Adrenal gland (tissue), 12 donors: Measurements from ENCODE around the gene SHBG. TPM values are rescaled to one million over a fixed set of nuclear protein-coding genes. Genes with fewer than 3 reads are reported as not detected.
A peak's percentile ranks its signal among the peaks of the same experiment; 100 is the strongest.

Source experiments
- DNase-seq, 7 donors: peaks; one replicate each; pipeline ENCODE4 v3.0.0-alpha.2; 2019 to 2020
- H3K27ac ChIP-seq, 5 donors: fragments of 200-600 bp; sonication (generic) in 4 of 5; 1 replicate in 3 of 5; 2 replicates in 2 of 5; pipeline versions ENCODE4 v1.5.1 to v1.8.0; 2016 to 2020; ENCODE audit warnings: mild to moderate bottlenecking in 1 of 5
- H3K27me3 ChIP-seq: fragments of 200-600 bp; 2 replicates; pipeline ENCODE4 v1.8.0; 2021
- H3K36me3 ChIP-seq, 2 donors: fragments of 200-600 bp; replicated peaks in 1 of 2; 1 replicate in 1 of 2; 2 replicates in 1 of 2; pipeline versions ENCODE4 v1.5.1 to v1.8.0; 2018 to 2022
- H3K4me1 ChIP-seq, 2 donors: fragments of 200-600 bp; replicated peaks in 1 of 2; 1 replicate in 1 of 2; 2 replicates in 1 of 2; pipeline versions ENCODE4 v1.5.1 to v1.8.0; 2018 to 2021
- H3K4me3 ChIP-seq, 4 donors: fragments of 200-600 bp; sonication (generic) in 3 of 4; one replicate each; pipeline ENCODE4 v1.5.1; 2016 to 2018
- H3K9me3 ChIP-seq, 3 donors: fragments of 200-600 bp; sonication (generic) in 1 of 3; replicated peaks in 1 of 3; 1 replicate in 2 of 3; 2 replicates in 1 of 3; pipeline versions ENCODE4 v1.5.1 to v1.8.0; 2016 to 2021
- CTCF ChIP-seq, 6 experiments: fragments of 450-650 bp in 4 of 6; fragments of 200-600 bp in 2 of 6; sonication (generic) in 1 of 6; IDR thresholded peaks; 1 replicate in 5 of 6; 2 replicates in 1 of 6; pipeline versions ENCODE4 v1.5.1 to v1.8.0; 2016 to 2021; ENCODE audit warnings: antibody characterized with exemption in 6 of 6, mild to moderate bottlenecking in 2 of 6, moderate library complexity in 1 of 6
- POLR2A ChIP-seq, 2 donors: fragments of 450-650 bp; IDR thresholded peaks; one replicate each; pipeline ENCODE4 v1.6.1; 2017; ENCODE audit warnings: antibody characterized with exemption in 2 of 2, mild to moderate bottlenecking in 2 of 2, moderate library complexity in 1 of 2
- WGBS, 4 donors: extraction: QIAGEN DNeasy Blood & Tissue Kit in 2 of 4; methylation state at CpG; one replicate each; pipeline versions ENCODE4 v1.1.5 to v1.1.7; 2013 to 2017; 5-methylcytosine and 5-hydroxymethylcytosine counted together
- intact Hi-C, 2 donors: fragments of 100-400 bp; cut with DNase I; formaldehyde crosslinking; loops; one replicate each; pipeline versions ENCODE4 v1.14.1 to v1.15.0; 2022 to 2023
- polyA plus RNA-seq, 3 donors: library from polyadenylated mRNA; stranded (reverse); fragments of 200-250 nt in 2 of 3; fragments of 350-450 nt in 1 of 3; fragmentation: Illumina TruSeq in 1 of 3; extraction: RNeasy Lipid Tissue Mini Kit (QIAGEN cat#74804) in 1 of 3; gene quantifications; one replicate each; pipeline ENCODE4 v1.2.3, GENCODE V29; 2013 to 2014
- total RNA-seq, 9 donors: library from RNA; depleted of rRNA in 4 of 9; stranded (reverse); fragments of >200 nt in 4 of 9; fragments of 120-200 nt in 1 of 9; fragmentation: NEBNext Ultra II Directional in 1 of 9; extraction: Animal tissue kit (Norgen Biotek cat#: 25700) in 1 of 9; gene quantifications; one replicate each; pipeline versions ENCODE4 v1.1.0 to v1.2.4, GENCODE V29; 2013 to 2023
- donor health status: healthy with polysubstance abuse.
- donor health status: Bipolar disorder and iron deficiency.
- donor health status: DM: yes; HTN: yes; CAD: no.
- donor health status: DM: no; HTN: no; CAD: no.
- donor health status: DM: no; HTN: no; CAD: no.
- donor health status: DM: yes; HTN: yes; CAD: no.

The SHBG gene
- total and polyA plus RNA-seq, 12 donors, result 0.30 to 3.8 (median 1.9) TPM

- Histone ChIP-seq H3K4me3 (peak overlapping the region in 3 of 4 donors; percentile 13 to 92 (median 54)), H3K9me3 (no peaks in the 10 kb centered on the region), H3K27me3 (no peaks in the 10 kb centered on the region), H3K36me3 (peaks cover 0 to 10% of the 10 kb centered on the region in 2 donors), H3K4me1 (peaks cover 30 to 50% of the 10 kb centered on the region in 2 donors), H3K27ac (peak overlapping the region in 4 of 5 donors; percentile 83 to 100 (median 94))
- WGBS, 4 donors, result 7 to 13% (median 7%) methylated on average over 14 to 20 of the region's 20 CpGs
- no peak for DNase-seq
- no peak for TF ChIP-seq CTCF (IDR thresholded peaks at IDR 0.05)
- no peak for TF ChIP-seq POLR2A (IDR thresholded peaks at IDR 0.05)
- intact Hi-C loops, result no loop called here
These were observed 16.0 kb upstream of the SHBG start for GRCh38 chr17:7613769-7614424.

- peak; percentile 99 to 100 (median 100) for DNase-seq
- intact Hi-C loops, result no loop called here
- Histone ChIP-seq H3K27me3 (no peaks in the 10 kb centered on the region), H3K9me3 (no peaks in the 10 kb centered on the region), H3K4me3 (peak within 1 kb of the TSS in 3 of 4 donors; percentile 13 to 92 (median 54)), H3K27ac (peak within 1 kb of the TSS; percentile 39 to 100 (median 93)), H3K4me1 (peaks cover 30 to 43% of the 10 kb centered on the region in 2 donors), H3K36me3 (peaks cover 0 to 10% of the 10 kb centered on the region in 2 donors)
- TF ChIP-seq POLR2A (IDR thresholded peaks at IDR 0.05) (peak; percentile 74 to 91), CTCF (IDR thresholded peaks at IDR 0.05) (peak; percentile 43 to 82 (median 53))
- 0 to 1% (median 1%) methylated on average over 5 to 93 of the region's 93 CpGs for WGBS, 4 donors
These were observed 15.3 kb upstream of the SHBG start, which contains the start of gene FXR2 for GRCh38 chr17:7614425-7615264. Gene FXR2 (minus strand): TSS chr17:7614897. CDS start chr17:7614532, 365 bp downstream.

- no peak for DNase-seq
- peak overlapping the region in 4 of 5 donors; percentile 30 to 100 (median 94) for H3K27ac ChIP-seq
- intact Hi-C loops, result no loop called here
- 2 to 8% (median 5%) methylated on average over 22 to 28 of the region's 28 CpGs for WGBS, 4 donors
- TF ChIP-seq POLR2A (IDR thresholded peaks at IDR 0.05) (no peak), CTCF (IDR thresholded peaks at IDR 0.05) (no peak)
- peaks cover 30 to 37% of the 10 kb centered on the region in 2 donors for H3K4me1 ChIP-seq
- H3K4me3 ChIP-seq, result peak overlapping the region in 2 of 4 donors; percentile 37 to 46
- no peaks in the 10 kb centered on the region for H3K27me3 ChIP-seq
- peaks cover 0 to 10% of the 10 kb centered on the region in 2 donors for H3K36me3 ChIP-seq
- no peaks in the 10 kb centered on the region for H3K9me3 ChIP-seq
These were observed 14.6 kb upstream of the SHBG start for GRCh38 chr17:7615265-7615747.

GRCh38 chr17:7618608-7619007 is 11.3 kb upstream of the SHBG start:
- Histone ChIP-seq H3K36me3 (no peaks in the 10 kb centered on the region), H3K4me3 (no peak overlapping the region), H3K27ac (no peak overlapping the region), H3K4me1 (peaks cover 4% of the 10 kb centered on the region in 2 donors), H3K27me3 (no peaks in the 10 kb centered on the region), H3K9me3 (no peaks in the 10 kb centered on the region)
- DNase-seq, result no peak
- no peak for TF ChIP-seq POLR2A (IDR thresholded peaks at IDR 0.05)
- intact Hi-C loops, result no loop called here
- WGBS, 4 donors, result 77 to 82% (median 79%) methylated on average over 5 of the region's 5 CpGs
